LHCN-M2 (cell line): ENCODE measurements around the gene LPP. TPM values are rescaled to one million over a fixed set of nuclear protein-coding genes. Genes with fewer than 3 reads are reported as not detected.

Source experiments
- DNase-seq: peaks from one replicate; pipeline ENCODE4 v3.0.0-alpha.2; 2012; ENCODE audit warnings: low read depth
- total RNA-seq: library from RNA; depleted of rRNA; stranded (reverse); fragments of >200 nt; gene quantifications from 2 replicates; pipeline ENCODE4 v1.2.3, GENCODE V29; 2014

The LPP gene
- total RNA-seq, 1 experiment from 2014 or later = 39.7 TPM

DNA sequence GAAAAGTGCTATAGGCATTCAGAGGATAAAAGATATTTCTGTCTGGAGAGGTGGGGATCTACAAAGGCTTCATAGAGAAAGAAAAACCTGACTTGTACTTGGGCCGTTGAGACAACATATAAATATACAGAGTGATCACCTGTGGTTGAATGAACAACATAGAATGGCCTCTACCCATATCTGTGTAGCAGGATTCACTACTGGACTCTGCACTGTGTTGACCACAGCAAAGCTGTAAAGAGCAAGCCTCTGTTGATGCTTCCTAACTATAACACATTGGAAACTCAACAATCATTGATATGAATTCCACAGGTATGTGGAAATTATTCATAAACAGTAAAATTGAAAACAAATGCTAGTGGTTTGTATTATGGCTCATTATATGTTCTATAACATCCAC is 19.1 kb upstream of the LPP start:
- no peak for DNase-seq

DNA sequence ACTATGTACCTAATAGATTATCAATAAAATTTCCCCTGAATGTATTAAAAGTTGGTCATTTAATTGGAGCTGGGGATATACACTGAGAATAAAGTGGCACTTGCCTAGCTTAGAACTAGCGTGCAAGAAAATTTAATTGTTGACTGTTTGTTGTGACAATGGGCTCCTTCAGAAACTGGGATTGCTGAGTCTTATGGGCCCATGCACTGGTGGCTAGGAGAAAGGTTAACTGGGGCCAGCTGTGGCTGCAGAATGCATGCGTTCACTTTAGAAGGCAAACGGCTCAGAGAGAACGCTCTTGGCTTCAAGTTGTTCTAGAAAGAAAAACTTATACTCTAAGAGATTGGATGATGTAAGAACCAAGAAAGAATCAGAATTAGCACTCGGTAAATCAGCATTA is 18.7 kb upstream of the LPP start:
- DNase-seq = no peak

DNA sequence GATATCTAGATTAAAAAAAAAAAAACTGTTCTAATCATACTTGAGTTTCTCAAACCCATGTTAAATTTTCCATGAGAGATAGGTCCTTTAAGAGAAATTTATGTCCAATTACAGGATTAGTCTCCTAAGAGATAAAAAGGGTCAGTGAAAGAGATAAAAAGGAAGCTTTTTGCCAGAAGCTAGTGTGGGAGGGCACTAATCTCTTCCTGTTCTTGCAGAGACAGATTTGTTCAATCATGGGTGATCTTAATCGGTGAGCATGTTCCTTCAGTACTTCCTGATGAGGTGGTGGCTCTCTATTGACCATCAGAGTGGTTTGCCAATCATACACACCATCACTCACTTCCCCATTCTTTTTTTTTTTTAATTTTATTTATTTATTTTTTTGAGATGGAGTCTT is 16.9 kb upstream of the LPP start:
- no peak for DNase-seq

DNA sequence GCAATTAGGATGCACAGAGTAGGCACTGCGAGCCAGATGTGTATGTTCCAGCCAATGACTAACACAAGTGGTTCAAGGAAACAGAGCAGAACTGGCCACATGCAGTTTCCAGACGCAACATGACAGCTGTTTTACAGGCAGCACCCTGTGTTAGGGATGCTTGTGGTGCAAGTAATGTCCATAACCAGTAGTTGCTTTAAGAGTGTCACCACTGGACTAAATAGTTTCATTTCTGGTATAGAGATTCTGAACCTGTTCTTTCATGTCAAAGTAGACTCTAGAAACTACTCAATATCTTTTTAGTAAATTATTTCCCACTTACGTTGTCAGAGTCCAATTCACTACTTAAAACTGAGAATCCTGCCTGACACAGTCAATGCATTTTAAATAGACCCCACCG is 14.5 kb upstream of the LPP start:
- DNase-seq = peak; percentile 80

DNA sequence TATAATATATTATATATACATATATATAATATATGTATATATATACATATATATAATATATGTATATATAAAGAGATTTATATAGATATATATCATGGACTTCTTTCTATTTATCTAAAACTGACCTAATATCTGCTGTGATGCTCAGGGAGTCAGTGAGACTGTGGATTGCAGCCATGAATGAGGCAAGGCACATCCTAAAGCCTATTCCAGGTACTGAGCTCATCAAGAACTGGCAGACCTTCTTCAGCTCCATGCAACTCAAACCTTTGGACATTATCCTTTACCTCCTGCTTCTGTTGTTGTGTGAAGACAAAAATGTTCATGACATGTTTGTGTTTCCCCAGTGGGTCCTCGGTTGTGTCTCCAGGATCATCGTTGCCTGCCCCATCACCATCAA is 7.7 kb upstream of the LPP start:
- DNase-seq = no peak

DNA sequence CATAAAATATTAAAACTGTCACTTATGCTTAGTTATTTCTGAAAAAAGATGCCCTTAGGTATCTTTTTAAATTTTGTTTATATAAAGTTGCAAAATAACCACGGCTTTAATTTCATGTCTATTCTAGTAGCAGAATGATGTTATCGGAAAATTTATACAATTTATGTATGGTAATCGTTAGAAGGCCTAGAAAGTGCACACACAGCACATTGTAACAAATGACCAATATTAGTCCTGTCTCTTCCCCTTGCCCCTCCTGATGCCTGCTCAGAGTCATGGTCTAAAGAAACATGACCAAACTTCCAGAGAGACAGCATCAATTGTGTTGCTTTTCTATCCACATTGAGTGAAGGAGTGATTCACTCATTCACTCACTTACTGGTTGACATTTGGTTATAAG is 6.2 kb upstream of the LPP start:
- DNase-seq = no peak

DNA sequence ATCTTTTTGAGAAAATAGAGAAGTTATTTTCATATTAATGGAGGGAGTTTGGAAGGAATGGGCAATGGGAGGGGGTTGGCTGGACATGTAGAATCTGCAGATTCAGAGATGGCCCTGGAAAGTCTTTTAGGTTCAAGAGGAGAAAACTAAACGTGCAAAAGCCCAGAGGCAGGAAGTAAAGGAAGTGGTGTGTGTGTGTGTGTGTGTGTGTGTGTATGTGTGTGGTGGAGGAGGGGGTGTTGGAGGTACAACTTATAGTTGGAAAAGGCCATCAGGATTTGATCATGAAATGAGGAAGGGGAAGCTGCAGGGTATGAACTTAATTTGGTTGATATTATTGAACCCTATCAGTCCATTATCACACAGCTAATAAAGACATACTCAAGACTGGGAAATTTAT is 5.6 kb upstream of the LPP start:
- no peak for DNase-seq

DNA sequence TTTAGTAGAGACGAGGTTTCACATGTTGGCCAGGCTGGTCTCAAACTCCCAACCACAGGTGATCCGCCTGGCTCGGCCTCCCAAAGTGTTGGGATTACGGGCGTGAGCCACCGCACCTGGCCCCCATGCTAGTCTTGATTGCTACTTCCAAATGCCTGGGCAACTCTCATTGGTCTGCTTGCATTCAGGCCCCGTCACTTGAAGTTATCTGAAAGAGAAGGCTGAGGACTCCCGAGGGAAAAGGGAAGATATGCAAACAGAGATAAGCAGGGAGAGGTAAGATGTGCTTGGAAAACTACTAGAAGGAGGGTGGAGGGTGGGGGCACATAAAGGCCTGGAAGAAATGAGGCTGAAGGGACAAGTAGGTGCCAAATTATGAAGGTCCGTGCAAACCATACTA is 4.4 kb upstream of the LPP start:
- DNase-seq = no peak

DNA sequence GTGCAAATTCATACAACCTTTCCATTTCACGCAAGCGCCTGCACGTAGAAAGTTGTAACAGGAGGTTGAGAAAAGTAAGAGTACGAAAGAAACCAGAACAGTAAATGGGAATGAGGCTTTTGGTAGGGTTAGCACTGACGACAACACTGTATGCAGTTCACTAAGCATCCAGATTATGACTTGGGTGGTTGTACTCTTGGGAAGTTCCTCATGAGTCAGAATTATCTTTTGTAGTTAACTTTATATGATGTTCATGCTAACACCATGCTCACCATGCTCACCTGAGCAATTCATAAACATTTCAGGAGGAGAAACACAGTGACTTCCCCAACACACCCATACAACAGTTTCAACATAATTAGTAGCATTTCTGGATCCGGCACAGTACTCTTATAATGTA is 3.0 kb upstream of the LPP start:
- no peak for DNase-seq

DNA sequence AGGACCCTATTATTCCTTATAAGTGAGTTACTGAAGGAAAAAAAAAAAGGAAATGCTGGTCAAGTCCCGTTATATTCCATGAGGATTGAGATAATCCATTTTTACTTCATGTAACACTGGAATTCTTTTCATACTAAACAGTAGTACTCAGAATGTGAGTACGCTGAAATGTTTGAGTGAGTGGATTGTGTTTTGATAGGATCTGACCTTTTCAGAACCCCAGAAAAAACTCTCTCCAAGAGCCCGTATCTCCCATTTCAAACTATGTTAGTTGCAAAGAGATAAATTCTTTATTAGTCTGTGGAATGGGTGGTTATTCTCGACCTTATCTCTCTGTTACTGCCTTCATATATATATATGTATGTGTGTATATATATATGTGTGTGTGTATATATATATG is 2.5 kb upstream of the LPP start:
- peak; percentile 17 for DNase-seq

DNA sequence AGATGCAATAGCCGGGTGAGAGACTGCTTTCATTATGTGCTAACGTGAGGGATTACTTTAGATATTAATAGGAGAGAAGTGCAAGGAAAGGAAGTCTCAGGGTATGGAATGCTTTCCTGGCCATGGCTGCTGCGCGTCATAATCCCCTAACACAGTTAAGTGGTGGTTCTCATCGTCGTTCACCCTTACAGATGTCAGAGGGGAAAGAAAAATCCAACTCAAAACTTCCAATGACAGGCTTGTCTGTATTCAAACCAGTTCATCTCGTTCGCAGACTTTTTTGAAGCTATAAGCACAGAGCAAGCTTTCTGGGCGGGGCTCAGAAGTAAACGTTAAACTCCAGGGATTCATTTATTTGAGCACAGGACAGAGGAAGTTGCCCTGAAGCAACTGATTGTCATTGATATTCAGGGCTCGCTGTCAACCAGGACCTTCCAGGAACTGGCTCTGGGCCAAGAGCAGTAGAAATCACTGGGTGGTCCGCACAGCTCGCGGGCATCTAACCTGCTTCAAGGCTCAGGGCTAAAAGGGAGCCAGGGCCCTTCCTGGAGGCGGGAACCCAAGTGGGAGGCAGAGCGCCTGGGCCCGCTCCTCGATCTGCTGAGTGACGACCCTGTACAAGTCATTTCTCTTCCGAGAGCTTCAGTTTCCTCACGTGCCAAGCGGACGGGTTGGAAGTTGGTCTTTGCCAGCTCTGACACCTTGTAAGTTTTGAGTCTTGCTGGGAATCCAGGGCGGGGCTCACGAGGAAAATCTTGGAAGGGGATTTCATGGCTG is 1.1 kb upstream of the LPP start:
- DNase-seq = peak; percentile 56

DNA sequence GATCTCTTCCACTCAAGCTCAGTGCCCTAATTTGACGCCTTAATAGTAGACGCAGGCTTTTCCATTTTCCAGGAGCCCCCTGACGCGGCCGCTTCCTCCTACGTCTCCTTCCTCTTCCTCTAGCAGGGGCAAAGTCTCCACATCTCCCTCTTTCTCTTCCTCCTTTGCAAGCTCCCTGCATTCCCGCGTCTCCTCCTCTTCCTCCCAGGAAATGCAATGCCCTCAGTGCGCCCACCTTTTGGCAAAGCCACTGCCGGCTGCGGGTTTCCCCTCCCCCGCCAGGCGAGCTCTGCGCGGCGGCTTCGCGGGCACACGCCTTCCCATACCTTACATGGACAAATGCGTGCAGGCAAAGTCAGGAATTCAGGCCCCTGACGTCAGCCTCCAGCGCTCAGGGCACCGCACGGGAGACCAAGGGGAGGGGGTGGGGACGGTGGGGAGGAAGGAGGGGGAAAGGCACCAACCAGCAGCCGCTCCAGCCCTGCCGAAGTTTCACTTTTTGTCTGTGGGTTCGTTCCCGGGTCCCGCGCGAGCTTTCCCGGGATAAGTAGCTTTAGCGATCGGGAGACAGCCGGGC is 432 bp upstream of the LPP start:
- DNase-seq = peak; percentile 89

DNA sequence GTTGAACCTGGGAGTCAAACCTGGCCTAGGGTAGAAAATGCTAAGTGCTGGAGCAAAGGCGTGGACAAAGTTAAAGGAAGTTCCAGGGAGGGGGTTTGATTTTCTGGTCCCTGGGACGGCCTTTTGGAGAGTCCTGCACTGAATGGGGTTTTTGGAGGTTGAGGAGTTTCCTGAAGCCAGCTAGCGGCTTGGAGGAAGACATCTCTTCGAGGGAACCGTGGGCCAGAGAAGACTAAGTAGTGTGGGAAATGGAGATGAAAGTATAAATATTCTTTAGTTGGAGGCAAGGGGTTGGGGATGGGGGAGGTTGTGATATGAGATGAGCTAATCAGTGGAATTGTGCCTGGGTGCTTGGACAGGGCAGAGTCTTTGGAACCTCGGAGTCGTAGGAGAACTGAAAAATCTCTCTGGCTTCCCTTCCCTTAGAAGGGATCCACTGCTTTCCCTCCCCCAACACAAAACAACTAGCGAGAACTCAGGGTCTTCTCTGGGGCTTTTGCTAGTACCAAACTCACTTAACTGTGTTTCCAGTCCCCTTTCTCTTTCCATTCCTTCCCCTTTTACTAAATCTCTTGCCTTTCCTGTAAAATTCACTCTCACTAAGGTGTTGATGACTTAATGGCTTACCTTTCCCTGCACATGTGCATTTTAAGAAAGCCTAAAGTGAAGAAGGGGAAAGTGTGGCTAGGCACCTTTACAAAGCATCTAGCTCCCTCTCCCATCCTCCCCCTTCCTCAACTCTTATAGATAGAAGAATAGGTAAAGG is 1.0 kb downstream of the LPP start:
- peak; percentile 19 for DNase-seq

DNA sequence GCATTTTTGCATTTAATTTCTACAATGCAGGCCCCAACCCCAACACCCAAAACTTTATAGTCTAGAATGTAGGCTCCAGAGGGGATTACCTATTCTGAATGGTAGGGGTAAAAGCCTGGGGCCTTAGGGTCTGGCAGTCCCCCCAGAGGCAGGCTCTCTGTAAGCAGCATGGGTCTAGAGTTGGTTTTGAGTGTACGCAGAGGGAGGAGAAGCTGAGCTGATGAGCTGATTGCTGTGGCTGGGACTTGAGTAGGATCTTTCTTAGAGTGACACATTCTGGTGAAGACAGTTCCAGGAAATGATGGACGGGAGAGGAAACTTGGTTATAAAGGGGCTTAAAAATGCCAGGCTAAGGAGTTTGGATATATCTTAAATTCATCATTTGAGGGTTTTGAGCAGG is 2.1 kb downstream of the LPP start:
- DNase-seq = no peak

DNA sequence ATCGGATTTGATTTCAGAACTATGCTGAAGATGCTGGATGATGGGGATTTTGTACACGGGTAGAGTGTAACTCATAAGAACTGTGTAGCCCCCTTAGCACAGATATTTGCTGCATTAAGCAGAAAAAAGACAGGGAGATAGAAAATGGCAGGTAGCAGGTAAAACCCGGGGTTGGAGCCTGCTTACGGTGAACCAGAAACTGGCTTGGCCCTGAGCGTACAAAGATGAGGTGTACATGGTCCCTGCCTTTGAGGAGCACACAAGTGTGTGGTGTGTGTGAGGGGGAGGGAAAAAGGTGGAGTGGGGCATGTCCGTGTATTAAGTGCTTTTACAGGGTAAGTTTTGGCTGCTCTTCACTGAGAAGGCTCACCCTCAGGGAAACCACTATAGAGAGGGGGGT is 3.5 kb downstream of the LPP start:
- no peak for DNase-seq

DNA sequence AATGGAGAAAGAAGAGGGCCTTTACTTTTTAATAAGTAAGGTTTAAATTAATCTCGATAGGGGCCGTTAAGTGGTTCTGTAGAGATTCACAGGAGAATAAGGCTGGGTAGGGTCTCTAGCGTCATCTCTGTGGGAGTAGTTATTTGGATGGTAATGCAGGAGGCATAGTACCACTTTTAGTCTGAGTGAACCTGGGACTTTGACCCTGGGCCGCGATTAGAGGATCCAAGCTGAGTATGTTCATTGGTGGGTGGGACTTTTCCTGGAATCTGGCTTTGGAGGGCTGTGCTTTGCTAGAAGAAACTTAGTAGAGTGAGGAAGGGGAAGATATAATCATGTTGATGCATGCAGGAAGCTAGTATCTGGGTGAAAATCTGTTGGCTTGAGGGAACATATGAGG is 4.0 kb downstream of the LPP start:
- DNase-seq = no peak

DNA sequence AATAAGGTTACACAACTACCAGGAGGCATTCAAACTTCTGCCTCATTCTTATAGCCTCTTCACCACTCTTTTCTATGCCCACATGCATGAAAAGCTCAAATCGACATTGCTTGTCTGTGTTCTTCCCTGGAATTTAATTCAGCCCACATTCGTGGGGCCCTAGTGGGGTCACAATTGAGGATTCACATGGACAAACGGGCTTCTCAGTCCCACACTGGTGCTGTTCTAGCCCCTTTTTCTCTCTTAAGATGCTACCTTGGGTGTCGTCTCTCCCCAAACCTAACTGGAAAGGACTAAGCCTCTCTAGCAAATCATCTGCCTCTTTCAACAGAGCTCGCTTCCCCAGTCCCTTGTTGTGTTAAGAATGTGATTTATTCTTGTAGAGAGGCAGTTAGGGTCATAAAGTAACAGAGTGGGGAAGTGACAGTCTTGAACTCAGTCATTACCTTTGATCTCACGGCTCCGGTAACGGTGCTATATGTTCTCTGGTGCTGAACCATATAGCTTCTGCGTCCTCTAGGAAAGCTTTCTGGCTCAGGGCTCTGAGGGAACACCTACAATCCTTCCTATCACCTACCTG is 4.9 kb downstream of the LPP start:
- no peak for DNase-seq

DNA sequence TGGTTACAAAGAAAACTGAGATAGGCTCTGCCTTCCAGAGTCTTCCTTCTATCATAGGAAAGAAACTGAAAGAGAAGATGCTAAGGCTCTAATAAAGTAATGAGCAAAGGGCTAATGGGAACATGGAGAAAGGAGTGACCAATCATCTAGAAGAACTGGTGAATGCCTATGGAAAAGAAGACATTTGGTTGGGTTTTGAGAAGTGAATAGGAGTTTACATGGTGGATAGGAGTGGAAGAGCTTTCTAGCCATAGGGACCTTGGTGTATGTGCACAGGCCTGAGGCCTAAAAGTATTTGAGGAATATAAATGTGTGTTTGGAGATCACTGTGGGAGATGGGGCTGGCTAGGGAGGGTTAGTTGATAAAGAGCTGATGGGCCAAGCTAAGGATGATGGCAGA is 6.8 kb downstream of the LPP start:
- no peak for DNase-seq

DNA sequence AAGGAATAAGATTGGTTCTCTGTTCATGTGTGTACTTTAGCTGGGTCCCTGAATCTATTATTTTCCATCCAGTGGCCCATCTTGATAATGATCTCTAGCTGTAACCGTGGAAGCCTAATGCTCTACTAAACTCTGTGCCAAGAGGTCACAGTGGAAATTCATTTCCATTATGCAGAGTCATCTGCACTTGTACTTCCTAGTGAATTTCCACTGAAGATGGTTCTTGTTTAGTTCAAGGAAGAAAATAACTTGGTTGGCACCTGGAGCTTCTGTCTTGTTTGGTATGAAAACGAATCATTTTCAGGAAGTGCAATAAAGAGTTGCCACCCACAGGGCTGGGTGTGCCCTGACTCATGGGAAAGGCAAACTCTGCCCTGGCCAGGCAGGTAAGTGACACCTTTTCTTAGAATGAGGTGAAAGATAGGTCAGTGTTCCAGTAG is 10.3 kb downstream of the LPP start:
- DNase-seq = no peak

DNA sequence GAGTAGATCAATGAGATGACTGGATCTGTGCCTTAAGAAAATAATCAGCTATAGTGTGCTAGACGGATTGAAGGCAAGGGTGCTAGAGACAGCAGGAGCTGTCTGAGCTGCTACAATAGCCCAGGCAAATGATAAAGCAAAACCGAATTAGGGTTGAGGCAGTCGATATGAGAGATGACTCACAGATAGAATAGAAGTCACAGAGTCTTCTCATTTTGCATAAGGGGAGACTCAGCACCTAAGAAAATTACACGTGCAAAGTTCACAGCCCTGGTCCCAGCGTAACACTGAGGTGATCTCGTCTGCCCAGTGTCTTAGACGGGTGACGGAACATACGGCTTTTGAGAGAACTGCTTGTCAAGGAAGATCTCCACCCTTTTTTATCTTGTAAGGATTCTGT is 11.6 kb downstream of the LPP start:
- DNase-seq = no peak

DNA sequence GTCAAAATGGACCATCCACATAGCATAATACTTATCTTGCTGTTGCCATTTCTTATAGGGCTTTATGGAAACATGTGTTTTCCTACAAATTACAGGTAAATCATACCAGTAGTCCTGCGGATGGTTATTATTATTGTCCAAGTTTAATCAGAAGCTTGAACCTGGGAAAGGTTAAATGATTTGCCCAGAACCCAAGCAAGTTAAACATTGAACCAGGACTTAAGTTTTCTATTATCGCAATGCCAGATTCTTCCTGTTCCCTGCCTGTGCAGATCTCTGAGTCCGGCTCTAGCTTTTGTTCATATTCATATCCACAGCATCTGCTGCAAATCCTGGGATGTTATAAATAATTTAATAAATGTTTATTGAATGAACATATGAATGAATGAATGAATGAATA is 12.5 kb downstream of the LPP start:
- DNase-seq = no peak

DNA sequence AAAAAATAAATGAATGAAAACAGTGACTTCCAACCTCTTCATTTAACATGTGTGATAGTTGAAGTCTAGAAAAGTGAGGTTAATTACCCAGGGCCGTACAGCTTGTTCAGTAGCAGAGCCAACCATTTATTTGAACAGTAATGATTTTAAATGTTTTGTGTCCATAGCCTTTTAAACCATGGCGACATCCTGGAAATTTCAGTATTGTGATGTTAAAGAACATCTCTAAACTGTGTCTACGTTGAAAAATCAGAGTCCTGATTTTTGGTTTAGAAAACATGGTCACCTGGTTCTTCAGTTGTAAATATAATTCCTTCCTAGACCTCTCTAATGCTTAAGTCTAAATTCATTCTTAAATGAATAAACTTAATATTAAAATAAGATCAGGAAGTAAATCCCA is 14.2 kb downstream of the LPP start:
- DNase-seq = no peak

DNA sequence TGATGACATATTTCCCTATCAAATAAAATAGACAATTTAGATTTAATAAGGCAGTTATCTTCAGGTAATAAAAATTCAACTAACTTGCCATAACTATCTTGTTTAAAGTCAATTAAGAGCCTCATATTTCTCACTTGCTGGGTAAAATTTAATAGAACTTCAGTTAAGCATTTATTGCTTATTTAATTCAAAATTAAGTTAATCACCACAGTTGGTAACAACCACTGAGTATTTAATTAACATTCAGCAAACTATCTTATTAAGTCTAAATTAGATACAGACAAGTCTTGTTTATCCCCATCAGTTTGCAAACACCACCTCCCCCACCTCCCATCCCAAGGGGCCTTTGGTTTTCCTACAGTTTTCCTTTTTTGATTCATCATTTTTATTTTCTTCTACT is 14.7 kb downstream of the LPP start:
- no peak for DNase-seq
